Loucy (cell line): ENCODE data around the gene ADM5.

Experiments
- EZH2phosphoT487 ChIP-seq: fragments of 200-600 bp; IDR thresholded peaks from 2 replicates; pipeline ENCODE4 v1.6.1; 2018; ENCODE audit warnings: antibody characterized with exemption, mild to moderate bottlenecking, moderate library complexity, borderline replicate concordance
- TF ChIP-seq, protein P1 (sequence below): fragments of 200-600 bp; sonication (generic); conservative IDR thresholded peaks from 2 replicates; pipeline ENCODE4 v1.5.1; 2014; ENCODE audit warnings: mild to moderate bottlenecking, antibody characterized with exemption, low read length

DNA sequence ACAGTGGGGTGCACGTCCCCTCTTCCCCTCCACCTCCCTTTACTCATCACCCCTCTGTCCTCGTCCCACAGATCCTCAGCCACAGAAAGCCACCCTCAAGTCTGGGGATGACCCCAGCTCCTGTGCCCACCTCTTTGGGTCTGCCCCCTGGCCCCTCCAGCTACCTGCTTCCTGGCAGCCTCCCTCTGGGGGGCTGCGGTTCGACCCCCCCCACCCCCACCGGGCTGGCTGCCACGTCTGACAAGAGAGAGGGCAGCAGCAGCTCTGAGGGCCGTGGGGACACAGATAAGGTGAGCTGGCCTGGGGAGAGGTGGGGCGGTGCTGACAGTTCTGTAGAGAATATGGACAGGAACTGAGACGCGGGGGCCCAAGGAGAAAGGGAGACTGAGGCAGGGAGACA, 34.8 kb upstream of the ADM5 start:
- TF ChIP-seq, protein P1, sequence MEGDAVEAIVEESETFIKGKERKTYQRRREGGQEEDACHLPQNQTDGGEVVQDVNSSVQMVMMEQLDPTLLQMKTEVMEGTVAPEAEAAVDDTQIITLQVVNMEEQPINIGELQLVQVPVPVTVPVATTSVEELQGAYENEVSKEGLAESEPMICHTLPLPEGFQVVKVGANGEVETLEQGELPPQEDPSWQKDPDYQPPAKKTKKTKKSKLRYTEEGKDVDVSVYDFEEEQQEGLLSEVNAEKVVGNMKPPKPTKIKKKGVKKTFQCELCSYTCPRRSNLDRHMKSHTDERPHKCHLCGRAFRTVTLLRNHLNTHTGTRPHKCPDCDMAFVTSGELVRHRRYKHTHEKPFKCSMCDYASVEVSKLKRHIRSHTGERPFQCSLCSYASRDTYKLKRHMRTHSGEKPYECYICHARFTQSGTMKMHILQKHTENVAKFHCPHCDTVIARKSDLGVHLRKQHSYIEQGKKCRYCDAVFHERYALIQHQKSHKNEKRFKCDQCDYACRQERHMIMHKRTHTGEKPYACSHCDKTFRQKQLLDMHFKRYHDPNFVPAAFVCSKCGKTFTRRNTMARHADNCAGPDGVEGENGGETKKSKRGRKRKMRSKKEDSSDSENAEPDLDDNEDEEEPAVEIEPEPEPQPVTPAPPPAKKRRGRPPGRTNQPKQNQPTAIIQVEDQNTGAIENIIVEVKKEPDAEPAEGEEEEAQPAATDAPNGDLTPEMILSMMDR: no peak
- TF ChIP-seq EZH2phosphoT487: no peak
